GM12892 (cell line): ENCODE data around the gene FAM210A.
A peak's percentile ranks its signal among the peaks of the same experiment; 100 is the strongest.

Experiments used
- DNase-seq: peaks from one replicate; pipeline ENCODE4 v3.0.0; 2011; ENCODE audit not compliant: insufficient read length
- FAIRE-seq: peaks from 2 replicates; lab custom pipeline; 2011; peaks lifted over from hg19 to GRCh38; lab: Jason Lieb, UNC
- POLR2A ChIP-seq: IDR thresholded peaks from 2 replicates; pipeline ENCODE4 v1.6.1; 2011; ENCODE audit warnings: low read depth, low read length, control low read depth
- POLR2AphosphoS5 ChIP-seq: IDR thresholded peaks from 2 replicates; pipeline ENCODE4 v1.6.1; 2011; ENCODE audit warnings: low read depth, low read length, control low read depth
- TAF1 ChIP-seq: IDR thresholded peaks from 2 replicates; pipeline ENCODE4 v1.6.1; 2011; ENCODE audit warnings: low read depth, mild to moderate bottlenecking, control low read depth, low read length, borderline replicate concordance

FAM210A gene

DNA sequence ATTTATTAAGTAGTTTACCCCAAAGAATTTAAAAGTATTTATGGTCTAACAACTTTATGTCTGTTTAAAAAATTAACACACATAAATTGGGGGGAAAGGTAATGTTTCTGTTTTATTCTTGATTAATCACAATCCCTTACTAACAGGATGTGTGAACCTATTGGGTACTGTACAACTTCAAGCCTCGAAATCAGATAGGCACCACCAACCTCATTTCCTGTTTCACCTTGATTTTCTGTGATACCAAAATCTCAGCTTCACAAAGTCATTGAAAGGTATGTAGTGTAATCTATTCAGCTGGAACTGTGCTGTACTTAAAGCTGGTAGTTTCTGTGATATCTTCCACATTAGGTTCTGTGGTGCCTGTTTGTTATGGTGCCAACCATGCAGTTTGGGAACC, 4.1 kb upstream of the FAM210A start:
- TF ChIP-seq POLR2A (no peak), POLR2AphosphoS5 (no peak), TAF1 (no peak)
- FAIRE-seq (peak; percentile 53), DNase-seq (no peak)

DNA sequence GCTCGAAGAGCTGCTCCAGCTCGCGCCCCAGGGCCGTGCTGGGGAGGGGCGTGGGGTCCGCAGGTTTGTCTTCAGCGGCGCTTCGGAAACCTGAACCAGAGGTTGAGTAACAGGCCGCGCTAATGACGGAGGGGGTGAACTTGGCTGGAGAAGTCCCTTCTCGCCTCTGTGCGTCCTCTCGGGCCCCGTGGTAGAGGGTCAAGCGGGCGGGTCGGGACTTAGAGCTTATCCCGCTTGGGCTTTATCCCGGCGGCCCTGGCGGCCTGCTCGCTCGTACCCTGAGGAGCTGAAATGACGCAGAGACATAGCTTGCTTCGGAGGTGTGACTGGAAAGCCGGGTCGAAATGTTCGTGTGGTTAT, 594 bp upstream of the FAM210A start:
- FAIRE-seq (no peak), DNase-seq (peak; percentile 12)
- no peak; the same call in 1 of the 2 replicates for TF ChIP-seq POLR2AphosphoS5
- no peak for TF ChIP-seq POLR2A

DNA sequence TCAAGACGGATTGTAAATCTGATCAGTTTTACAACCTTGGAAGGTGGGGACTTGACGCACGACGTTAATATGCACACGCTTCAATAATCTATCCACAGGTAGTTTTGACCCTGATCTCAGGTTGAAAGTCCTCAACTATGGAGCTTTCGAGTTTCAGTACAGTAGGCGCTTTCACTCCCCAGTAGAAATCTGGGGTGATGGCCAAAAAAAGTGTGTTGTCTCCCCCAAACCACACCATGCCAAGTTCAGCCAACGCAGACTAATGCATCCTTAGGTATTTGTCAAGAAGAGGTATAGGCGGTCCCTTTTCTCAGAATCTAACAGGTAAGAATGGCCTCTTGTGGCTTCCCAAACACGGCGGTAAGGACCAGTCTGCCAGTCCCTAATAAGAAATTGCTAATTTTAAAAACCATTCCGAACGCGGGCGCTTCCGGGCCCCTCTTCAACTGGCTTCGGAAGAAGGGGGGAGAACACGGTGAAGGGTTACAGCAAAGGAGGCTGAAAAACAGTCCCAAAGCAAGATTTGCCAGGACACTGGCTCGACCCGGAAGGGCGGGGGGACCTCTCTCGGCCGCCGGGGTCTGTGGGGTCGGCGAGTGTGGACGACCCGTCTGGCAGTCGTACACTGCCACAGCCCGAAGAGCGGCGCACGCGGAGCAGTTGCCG, 659 bp downstream of the FAM210A start:
- TF ChIP-seq TAF1 (no peak), POLR2A (no peak), POLR2AphosphoS5 (no peak)
- DNase-seq: no peak
- peak; percentile 76 for FAIRE-seq

DNA sequence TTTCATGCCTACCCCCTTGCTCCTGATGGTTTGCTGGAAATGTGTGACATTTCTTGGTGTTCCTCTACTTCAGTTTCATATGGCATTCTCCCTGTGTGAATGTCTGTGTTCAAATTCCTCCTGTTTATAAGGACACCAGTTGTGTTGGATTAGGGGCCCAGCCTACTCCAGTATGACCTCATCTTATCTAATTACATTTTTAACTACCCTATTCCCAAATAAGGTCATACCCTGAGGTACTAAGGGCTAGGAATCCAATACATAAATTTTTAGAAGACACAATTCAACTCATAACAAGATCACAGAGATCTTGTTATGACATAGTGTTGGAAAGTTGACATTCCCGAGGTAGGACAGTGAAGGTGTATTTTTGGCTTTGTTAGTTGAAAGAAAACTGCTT, 5.5 kb downstream of the FAM210A start:
- FAIRE-seq: no peak
- no peak for TF ChIP-seq TAF1
- TF ChIP-seq POLR2AphosphoS5: no peak
- TF ChIP-seq POLR2A: no peak
- no peak for DNase-seq

DNA sequence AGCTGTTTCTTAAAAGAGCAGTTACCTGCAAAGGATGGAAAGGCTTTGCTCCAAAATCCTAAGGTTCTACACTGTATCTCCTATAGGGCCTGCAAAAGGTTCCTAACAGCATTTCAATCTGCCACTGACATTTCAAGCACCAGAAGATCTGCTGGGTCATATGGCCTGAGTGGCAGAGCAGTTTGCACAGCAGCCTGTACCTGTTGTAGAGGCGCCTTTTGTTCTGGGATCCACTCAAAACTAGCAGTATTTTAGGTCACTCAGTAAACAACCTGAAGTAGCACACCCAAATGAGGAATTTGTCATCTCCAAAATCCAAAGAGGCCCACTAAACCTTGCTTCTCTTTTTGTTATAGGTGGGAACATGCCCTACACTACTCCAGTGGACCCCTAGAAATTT, 6.2 kb downstream of the FAM210A start:
- TF ChIP-seq TAF1 (no peak), POLR2AphosphoS5 (no peak), POLR2A (no peak)
- DNase-seq: no peak
- no peak for FAIRE-seq

DNA sequence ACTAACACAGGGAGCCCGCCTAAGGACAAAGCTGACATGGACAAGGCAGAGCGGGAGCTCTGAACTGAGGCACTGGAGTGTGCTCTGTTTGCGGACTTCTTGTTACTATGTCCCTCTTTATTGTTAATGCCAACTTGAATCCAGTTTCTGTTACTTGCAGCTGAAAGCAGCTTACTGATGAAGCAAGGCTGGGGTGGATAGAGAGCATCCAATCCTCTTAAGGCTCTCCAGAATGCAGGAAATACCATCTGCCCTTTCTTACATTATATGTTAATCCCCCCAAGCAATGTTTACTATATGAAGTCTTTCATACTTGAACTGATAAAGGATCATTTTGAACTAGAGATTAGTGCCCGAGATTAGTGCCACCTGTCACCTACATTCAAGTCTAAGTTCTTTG, 9.4 kb downstream of the FAM210A start:
- TF ChIP-seq POLR2A (no peak), TAF1 (no peak), POLR2AphosphoS5 (no peak)
- DNase-seq (no peak), FAIRE-seq (no peak)

DNA sequence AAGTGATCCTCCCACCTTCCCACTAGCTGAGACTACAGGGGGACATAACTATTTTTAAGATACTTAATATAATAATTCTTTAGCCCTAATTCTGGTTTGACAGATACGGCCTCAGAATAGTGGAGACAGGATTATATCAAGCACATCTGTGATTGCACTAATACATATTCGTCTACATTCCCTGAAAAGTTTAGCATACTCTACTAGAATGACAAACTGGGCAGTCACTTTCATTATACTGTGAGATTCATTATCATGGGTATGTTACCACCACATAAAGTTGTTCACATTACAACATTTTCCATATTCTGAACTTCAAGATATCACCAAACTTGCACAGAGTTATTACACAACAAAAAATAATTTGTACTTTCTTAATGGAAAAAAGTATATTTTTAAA, 11.0 kb downstream of the FAM210A start:
- TF ChIP-seq TAF1: no peak
- no peak for TF ChIP-seq POLR2AphosphoS5
- TF ChIP-seq POLR2A: no peak
- FAIRE-seq (no peak), DNase-seq (no peak)

DNA sequence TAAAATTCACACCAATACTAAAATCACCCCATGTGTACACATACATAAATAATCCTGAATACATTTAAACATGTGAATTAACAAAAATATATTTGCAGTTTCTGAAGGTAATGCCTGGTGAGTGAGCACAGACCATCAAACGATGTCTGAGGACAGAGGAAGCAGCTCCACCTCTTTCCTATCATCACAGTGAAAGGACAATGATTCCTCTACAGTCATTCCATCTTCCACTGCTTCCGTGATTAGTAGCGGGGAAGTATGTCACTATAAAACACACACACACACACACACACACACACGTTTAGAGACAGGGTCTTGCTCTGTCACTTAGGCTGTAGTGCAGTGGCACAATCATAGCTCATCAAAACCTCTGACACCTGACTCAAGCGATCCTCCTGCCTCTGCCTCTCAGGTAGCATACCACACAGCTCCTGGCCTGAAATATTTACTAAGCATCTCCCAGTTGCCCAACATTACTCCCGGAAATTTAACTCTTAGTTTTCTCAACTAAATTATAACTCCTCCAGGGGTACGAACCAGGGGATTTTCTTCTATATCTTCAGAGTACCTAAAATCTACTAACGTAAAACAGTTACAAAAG, 12.8 kb downstream of the FAM210A start:
- FAIRE-seq (no peak), DNase-seq (no peak)
- TF ChIP-seq POLR2AphosphoS5 (no peak), POLR2A (no peak), TAF1 (no peak)

DNA sequence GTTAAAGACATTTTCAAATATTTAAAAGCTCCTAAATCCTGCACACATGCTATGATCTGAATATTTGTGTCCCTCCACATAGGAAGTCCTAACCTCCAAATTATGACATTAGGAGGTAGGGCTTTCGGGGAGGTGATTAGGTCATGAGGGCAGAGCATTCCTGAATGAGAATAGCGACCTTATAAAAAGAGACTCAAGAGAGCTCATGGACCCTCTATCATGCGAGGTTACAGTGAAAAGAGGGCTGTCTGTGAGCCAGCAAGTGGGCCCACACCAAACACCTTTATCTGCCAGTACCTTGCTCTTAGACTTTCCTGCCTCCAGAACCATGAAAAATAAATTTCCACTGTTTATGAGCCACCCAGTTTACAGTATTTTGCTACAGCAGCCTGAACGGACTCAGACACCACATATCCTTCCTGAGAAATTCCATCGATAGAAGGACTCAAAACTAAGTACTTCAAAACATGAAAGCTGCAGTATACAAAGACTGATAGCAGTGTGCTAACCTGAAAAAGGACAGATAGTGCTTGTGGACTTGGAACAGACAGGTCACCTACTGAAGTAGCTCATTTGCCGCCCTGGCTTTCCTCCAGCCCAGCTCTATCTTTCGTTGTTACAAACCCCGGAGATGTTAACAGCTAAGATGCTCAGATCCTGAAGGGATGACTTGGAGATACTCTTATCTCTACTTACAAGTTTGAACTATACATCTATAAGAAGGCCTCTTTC, 13.8 kb downstream of the FAM210A start:
- DNase-seq (no peak), FAIRE-seq (no peak)
- no peak for TF ChIP-seq TAF1
- TF ChIP-seq POLR2AphosphoS5: no peak
- no peak for TF ChIP-seq POLR2A

DNA sequence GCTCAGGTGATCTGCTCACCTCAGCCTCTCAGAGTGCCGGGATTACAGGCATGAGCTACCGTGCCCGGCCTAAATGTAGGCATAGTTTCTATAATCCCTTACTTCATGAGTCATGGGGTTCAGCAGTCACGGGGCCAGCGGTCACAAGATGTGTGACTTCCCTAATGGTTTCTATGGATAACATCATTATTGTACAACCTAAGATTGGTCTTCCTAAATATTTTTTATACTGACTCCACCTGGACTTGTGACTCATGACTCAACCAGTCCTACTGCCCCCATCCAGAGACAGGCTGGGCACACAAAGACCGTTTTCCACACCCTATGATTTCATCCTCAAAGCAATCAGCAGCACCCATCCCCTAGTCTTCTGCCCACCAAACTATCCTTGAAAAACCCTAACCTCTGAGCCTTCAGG, 15.9 kb downstream of the FAM210A start:
- FAIRE-seq (no peak), DNase-seq (no peak)
- TF ChIP-seq TAF1 (no peak), POLR2AphosphoS5 (no peak), POLR2A (no peak)

DNA sequence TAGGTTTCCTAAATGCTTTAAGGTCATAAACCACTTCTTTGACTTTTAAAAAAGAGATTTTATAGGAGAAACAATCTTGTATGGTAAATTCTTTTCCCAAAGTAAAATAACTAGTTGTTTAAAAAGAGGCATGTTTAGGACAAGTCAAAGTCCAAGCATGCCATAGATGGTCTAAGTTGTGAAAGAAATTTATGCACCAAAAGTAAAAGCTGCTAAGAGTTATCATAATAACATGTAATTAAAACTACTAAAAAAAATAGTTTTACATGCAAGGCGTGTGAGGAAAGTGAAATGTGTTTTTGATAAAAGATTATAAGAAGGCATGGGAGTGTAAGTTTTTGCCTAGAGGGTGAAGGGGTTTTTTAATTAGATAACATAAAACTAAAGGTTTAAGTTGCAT, 22.5 kb downstream of the FAM210A start:
- FAIRE-seq (no peak), DNase-seq (no peak)
- TF ChIP-seq POLR2AphosphoS5 (no peak), POLR2A (no peak), TAF1 (no peak)
